GM21515 (cell line): ENCODE data around the gene PABPN1L.

Source experiments
- ATAC-seq: cut with Tn5 transposase; IDR thresholded peaks from one replicate; pipeline ENCODE4 v1.9.1; 2021; ENCODE audit not compliant: unreplicated experiment

The PABPN1L gene

DNA sequence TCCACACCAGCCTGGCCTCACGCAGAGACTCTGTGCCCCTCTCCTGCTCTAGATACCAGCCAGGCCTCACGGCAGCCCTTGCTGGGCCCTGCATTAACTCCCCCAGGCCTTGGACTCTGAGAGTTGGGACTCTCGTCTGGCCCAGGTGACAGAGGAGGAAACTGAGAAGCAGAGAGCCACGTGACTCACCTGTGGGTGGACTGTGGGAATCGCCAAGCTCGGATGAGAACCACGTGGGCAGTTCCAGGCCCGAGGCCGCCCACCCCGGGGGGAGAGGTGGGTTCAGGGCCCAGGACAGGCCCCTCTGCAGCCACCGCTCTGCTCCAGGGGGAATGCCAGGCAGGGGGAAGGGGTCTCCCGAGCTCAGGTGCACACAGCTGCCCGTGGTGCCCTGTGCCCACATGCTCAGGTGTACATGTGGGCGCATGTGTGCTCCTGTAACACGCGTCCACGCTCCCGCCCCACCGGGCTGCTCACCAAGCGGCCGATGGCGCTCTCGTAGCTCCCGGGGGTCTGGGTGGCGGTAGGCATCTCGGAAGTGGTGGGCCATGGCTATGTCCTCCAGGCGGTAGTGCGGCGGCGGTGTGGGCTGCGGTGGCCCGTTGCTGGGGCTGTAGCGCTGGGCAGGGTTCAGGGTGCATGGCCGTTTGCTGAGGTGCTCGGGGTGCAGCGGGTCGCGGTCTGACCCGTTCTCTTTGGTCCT lies 18.3 kb upstream of the PABPN1L start:
- no peak for ATAC-seq

DNA sequence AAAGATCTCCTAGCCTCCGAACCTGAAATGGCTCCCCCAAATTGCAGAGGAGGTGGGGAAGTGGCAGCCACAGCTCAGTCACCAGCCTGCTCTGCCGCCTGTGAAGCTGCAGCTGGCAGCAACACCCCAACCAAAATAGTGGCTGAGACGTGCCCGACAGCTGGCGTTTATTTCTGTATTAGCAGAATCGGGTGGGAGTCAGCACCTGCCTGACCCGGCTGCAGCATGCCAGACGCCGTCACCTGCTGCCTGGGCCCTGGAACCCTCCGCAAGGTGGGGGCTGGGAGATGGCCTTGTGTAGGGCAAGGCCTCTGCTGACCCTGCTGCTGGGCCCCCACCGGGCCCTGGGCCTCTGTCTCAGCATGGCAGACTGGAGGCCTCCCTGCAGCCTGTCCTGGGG lies 17.5 kb upstream of the PABPN1L start:
- ATAC-seq, result no peak

DNA sequence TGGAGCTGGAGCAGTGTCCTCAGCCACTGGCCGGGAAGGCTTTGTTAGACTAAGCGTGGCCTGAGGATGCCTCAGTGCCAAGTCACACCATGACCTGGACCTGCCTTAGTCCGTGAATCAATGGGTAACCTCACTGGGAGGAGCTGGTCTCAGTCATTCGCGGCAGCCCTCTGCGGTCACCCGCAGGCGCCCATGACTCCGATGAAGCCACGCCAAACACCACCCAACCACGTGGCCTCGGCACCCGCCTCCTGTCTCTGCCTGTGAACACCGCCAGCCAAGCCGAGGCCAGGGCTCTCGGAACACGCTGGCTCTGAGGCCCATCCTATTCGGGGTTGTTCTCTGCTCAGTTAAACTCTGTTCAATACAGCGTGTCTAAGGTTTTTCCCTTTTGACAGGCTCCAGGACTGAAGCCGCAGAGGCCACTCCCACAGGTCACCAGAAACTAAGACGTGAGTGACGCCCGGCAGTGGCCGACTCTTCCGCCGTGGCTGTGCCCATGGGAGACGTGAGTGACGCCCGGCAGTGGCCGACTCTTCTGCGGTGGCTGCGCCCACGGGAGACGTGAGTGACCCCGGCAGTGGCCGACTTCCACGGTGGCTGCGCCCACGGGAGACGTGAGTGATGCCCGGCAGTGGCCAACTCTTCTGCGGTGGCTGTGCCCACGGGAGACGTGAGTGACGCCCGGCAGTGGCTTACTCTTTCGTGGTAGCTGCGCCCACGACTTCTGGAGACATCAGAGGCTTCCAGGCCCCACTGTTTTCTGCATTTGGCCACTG lies 16.8 kb upstream of the PABPN1L start:
- ATAC-seq, result no peak

DNA sequence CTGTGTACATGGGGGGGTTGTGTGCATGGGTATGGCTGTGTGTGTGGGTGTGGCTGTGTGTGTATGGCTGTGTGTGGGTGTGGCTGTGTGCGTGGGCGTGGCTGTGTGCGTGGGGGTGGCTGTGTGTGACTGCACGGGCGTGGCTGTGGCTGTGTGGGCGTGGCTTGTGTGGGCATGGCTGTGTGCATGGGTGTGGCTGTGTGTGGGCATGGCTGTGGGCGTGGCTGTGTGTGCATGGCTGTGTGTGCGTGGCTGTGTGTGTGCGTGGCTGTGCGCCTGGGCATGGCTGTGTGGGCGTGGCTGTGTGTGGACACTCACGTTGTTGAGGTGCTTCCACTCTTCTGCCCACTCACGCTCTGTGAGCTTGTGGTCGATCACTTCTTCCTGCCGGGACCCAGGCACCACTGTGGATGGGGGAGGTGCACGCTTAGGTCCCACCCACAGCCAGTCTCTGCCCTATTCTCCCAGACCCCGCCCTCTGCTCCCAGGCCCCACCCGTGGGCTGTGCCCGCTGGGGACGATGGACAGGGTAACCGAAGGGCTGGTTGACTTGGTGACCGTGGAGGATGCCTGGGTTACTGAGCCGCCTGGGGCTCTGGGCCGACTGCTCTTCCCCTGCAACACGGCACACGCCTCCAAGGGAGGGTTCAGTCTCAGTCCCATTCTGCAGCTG lies 16.0 kb upstream of the PABPN1L start:
- ATAC-seq, result no peak

DNA sequence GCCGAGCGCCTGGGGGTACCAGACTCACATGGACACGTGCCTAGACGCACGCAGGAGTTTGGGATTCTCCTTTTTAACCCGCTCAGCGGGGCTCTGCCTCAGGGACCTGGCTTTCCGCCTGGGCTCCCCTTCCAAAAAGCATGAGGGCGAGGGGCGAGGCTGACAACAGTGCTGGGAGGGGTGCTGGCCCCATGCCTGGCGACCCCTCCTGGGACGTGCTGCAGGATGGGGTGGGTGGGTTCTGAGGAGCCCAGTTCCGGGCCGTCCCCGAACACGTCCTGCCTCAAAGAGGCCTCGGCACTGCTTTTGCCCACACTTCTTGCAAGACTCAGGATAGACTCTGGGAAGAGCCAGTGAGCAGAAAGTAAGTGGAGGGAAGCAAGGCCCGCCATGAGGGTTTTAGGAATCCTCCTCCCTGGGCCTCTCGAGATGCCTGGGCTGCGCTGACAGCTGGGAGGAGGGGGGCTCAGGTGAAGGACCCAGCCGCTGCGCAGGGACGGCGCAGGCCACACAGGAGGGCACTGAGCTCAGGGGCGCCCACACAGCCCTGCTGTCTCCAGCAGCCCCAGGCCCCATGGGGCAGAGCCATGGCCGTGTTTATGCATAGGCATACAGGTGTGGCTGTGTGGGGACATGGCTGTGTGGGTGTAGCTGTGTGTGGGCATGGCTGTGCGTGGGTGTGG lies 15.4 kb upstream of the PABPN1L start:
- no peak for ATAC-seq

DNA sequence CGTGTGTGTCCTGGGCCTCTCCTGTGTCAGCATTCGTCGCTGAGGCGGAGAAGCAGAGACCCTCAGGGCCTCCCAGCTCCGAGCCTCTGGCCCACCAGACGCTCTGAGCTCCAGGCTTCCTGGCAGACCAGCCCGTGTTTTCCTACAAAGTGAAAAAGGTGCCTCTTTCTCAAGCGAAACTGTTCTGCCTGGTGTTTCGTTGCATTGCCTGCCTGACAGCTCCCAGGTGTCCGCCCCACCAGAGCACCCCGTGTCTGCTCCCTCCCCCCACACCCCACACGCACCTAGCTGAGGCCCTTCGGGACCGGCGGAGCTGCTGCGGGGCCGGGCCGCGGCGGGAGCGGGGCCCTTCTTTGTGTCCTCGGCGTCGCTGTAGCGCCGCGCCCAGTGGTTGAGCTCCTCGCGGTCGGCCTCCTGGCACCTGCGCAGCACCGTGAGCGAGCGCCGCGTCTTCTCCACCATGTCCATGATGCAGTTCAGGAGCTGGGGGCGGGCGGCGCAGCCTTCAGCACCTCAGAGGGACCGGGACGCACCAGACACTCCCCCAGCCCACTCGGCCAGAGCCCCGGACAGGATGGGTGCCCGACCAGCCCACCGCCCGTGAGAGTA lies 14.7 kb upstream of the PABPN1L start:
- ATAC-seq, result no peak

DNA sequence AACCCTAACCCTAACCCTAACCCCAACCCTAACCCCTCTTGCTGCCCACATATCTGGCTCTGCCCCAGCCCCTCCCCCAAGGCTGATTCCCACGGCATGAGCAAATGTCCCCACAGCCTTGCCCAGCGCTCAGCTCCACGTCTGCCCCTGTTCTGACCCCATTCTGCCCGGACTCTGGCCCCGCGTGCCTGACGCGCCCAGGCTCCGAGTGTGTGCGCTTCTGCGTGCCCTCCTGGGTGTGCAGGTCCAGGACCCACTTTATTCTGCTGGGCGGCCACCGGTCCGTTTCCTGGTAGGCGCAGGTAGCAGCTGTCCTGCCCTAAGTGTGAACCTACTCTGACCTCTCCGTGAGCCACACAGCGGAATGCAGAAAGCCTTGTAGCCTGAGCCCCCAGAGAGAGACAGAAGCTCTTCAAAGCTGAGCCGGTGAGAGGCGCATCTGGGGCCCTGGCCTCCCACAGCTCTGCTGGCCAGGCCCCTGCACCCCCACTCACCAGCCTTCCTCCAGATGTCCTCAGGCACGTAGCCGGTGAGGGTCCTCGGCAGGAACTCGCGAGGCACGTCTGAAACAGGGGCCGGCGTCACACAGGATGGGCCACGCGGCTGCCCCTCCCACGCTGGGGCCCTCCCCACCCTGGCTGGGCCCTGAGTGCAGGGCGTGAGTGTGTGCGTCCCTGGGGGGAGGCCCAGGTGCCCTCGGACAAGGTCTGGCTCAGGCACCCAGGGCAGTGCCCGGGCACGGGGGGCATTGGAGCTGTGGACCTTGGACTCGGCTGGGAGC lies 14.0 kb upstream of the PABPN1L start:
- ATAC-seq, result no peak

DNA sequence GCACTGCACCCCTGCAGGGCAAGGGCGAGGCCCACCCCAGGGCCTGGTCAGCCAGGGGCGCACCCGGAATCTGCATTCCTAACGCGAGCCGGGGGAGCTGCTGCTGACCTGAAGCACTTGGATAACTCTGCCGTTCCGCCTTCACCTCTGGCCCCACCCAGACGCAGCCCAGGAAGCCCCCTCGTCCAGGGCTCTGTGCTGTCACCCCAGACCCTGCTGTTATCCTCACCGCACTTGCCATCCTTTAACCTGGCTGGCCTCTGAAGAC lies 13.3 kb upstream of the PABPN1L start:
- ATAC-seq, result no peak

DNA sequence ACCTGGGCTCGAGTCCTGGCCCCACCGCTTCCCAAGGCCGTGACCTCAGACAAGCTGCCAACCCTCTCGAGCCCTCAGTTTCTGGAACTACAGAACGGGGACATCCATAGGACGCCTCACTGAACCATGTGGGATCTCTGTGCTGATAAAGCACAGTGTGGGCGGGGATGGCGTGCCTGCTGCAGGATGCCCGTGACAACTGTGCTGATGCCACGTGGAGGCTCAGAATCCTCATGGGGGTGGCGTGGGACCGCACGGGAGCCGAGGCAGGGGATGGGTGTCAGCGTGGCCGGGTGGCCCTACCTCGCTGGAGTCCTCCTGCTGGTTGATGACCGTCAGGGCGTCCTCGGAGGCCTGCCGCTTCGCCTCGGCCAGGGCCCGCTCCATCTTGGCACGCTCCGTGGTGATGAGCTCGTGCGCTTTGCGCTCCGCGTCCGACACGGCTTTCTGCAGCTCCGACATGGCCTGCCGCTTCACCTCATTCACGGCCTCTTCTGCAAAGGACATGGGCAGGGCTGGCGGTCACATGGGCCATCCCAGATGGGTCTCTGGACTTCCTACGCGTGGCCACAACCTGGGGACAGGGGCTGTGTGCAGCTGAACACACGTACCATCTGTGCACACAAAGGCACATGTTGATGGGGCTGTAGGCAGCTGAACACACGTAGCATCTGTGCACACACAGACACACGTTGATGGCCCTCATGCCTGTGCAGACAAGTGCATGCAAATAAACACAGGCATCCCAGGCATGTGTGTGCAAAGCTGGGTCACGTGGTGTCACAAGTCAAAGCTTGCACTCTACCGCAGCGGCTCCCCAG lies 12.7 kb upstream of the PABPN1L start:
- ATAC-seq, result no peak

DNA sequence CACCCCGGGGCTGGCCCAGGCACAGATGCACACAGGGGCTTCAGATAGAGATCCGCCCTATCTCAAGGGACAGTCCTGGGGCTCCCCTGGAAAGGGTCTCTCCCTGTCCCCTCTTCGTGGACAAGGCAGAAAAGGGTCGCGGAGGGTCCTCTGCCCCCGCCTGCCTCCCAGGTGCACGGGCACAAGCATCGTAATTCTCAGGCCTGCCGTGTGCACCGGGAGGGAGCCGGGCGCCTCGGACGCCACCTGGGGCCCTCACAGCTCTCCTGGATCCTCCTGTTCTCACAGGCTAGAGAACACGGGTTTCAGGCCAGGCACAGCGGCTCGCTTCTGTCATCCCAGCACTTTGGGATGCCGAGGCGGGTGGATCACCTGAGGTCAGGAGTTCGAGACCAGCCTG lies 11.9 kb upstream of the PABPN1L start:
- ATAC-seq, result no peak

DNA sequence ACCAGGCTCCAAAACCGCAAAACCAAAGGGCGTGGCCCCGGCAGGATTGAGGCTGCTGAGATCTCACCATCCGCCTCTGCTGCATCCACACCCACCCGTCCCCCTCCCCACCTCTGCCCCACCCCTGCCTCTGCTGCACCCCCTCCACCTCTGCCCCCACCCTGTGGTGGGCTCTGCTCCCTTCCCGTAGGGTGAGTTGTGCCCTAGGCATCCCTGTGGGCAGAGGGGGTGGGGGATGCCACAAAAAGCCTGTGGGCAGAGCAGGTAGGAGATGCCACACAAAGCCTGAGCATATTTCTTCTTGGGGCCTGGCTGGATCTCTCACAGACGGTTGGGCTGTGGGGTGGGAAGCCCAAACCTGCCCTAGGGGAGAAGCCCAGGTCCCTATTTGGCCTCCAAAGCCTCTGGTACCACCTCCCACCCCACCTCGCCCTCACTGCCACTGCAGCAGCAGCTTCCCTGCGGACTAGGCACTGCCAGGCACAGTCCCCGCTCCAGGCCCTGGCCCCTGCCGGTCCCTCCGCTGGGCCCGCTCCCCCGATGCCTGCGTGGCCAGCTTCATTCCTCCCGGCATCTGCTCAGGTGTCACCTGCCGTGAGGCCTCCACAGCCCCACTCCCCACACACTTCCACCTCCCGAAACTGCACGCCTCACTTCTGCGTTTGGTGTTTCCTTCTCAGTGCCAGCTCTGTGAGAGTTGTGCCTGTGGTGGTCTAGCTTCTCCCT lies 11.3 kb upstream of the PABPN1L start:
- ATAC-seq, result no peak

DNA sequence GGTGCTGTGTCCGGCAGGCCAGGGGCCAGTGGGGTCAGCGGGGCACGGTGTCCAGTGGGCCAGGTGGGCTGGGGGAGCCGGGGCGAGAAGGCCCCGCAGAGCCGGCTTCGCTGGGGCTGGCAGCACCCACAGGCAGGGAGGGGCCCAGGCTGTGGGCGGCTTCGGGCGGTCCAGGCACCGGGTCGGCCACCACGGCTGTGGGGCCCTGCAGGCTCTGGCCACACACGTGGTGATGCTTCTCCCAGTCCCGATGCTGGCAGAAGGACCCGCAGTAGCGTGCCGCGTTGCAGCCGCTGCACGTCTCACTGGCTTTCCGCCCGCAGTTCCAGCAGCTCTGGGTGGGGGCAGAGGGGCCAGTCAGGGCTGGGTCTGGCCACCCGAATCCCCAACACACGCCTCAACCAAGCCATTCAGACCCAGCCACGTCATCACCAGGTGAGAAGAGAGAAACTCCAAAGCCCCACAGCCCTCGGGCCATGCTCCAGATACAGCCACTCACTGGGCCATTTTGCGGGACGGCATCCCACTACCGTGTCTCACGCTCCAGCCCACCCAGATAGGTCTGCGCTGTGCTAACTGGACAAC lies 10.6 kb upstream of the PABPN1L start:
- ATAC-seq, result no peak

DNA sequence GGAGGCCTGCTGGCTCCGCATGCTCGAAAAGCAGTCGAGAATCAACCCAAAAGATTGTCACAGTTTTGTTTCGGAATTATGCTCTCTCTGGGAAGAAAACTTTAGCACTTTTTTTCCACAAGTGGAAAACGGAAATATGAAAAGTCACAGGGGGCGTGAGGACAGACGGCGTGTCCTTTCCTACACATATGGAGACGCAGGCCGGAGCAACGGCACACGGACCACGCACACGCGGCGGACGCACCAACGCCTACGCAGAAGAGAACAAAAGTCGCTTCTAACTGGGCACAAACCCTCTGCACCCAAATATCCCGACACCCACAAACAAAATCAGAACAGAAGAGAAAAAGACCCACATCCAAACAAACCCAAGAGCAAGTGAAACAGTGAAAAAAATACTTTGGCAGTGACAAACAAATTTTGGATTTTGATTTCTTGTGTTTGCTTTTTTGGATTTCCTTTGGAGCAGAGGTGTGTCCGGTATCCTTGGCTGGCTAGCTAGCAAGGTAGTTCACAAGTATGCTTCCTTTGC lies 9.3 kb upstream of the PABPN1L start:
- no peak for ATAC-seq

DNA sequence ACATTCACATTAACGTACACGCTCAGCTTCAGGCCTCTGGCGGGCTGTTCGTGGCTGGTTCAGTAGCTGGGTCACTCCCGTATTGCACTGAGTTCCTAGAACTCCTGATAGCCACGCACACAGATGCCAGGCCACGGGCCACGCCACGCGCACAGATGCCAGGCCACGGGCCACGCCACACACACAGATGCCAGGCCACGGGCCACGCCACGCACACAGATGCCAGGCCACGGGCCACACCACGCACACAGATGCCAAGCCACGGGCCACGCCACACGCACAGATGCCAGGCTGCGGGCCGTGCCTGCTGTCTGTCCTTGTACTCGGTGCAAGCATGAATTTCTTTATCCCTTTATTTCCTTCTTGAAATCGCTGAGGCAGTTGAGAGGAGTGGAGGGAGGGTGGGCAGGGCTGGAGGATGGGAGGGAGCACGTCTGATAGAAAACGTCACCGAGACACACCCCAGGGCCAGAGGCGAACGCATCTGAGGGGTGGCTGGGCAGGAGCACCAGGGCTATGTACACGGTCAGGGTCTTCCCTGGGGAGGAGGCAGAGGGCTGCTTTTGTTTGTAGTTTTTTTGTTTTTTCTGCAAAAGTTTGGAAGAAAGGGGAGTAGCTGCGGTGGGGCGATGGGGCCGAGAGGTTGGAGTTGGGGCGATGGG lies 8.6 kb upstream of the PABPN1L start:
- ATAC-seq, result no peak

DNA sequence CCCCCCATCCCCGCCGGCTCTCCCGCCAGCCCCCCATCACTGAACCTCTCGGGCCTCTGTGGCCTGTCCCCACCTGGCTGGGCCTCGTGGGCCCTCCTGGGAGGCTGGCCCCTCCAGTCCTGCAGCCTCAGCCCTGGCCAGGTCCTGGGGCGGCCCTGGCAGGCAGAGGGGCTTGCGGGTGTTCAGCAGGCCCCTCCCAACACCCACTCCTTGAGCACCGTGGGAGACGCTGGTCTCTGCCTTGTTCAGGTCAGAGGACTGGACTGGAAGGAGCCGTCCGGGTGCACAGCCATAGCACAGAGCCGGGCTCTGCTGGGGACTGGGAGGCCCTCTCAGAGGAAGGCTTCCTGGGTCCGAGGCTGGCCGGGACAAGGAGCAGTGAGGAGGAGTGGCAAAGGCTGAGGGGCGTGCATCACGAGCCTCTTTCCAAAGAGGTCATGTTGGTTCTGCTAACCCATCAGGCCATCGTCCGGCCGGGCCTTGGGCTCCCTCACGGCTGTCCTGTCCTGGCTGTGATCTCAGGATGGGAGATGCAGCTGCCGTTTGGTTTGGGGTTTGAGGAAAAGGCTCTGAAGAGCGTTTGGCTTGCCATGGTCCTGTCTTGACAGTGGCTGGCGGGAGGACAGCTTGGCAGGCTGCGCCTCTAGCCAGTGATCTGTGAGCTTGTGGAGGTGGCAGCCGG lies 6.3 kb upstream of the PABPN1L start:
- no peak for ATAC-seq

DNA sequence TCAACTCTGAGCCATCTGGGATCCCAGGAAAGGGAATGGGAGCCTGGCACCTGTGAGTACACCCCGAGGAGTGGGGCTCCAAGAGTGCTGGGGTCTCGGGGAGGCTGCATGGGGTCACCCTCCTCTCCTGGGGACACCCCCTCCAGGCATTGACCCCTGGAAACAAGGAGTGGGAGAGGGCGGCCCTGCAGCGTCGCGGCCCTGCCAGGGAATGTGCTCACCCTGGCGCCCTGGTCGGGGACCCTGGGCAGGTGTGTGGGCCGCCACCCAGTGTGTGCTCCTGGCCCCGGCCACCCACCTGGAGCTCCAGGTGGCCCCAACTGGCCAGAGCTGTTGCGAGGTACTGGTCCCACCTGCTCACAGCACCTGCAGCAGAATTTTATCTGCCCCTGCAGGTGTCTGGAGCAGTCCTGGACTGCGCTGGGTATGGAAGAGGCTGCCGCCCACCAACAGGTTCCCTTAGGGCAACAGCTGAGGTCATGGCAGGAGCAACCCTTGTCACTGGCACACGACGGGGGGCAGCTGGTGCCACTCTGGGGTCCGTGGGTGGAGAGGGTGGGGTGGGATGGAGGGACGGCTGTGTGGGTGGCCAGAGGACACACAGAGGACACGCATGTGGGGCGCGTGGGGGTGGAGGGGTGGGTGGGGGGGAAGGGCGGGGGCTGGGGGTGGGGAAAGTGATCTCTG lies 5.4 kb upstream of the PABPN1L start:
- ATAC-seq, result no peak

DNA sequence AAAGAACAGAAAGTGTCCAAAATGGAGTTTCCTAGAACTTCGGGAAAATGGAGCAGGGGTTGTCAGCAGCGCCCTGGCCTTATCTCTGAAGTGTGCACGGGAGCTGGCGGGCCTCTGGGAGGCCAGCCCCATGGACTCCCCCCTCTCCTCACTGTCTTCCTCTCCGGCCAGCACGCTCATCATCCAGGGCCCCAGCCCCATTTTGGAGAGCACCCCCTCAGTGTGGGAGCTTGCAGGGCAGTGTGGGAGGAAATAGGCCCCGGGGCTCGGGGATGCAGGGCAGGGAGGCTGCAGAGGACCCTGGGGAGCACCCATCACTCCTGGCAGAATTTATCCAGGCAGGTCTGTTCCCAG lies 4.9 kb upstream of the PABPN1L start:
- no peak for ATAC-seq
